Adipose tissue (tissue), 3 donors: ENCODE measurements around the gene MTRFR. TPM values are rescaled to one million over a fixed set of nuclear protein-coding genes. Genes with fewer than 3 reads are reported as not detected.
"Not testable (repeated sequence)": the region's sequence is repeated elsewhere in the genome, so short reads cannot be mapped to it uniquely, and the experiment has no call there.

Experiments
- H3K27ac ChIP-seq: one replicate; pipeline ENCODE4 v1.5.1; 2013; ENCODE audit warnings: low read depth, low read length
- WGBS, 3 donors: extraction: QIAGEN DNeasy Blood & Tissue Kit; methylation state at CpG; one replicate each; pipeline ENCODE4 v1.1.7; 2013; 5-methylcytosine and 5-hydroxymethylcytosine counted together
- polyA plus RNA-seq, 3 donors: library from polyadenylated mRNA; stranded (reverse); fragments of 200-250 nt; gene quantifications; one replicate each; pipeline ENCODE4 v1.2.3, GENCODE V29; 2013
- donor health status: healthy with polysubstance abuse.
- donor health status: Bipolar disorder and iron deficiency.
- donor health status: healthy.

Gene MTRFR
- polyA plus RNA-seq = 10 to 100 TPM in 1 of 3 donors, 1 to 10 TPM in 2; 3.5 to 11.4 (median 3.5) TPM

- peak within 1 kb of the TSS; percentile 11 for H3K27ac ChIP-seq
- 0 to 1% (median 0%) methylated on average over 65 to 66 of the region's 66 CpGs for WGBS, 3 donors
These were observed at the start of gene MTRFR, which contains the start of gene MPHOSPH9 for GRCh38 chr12:123232807-123233504. Gene MTRFR (plus strand): TSS chr12:123233436. CDS start chr12:123253675, 20,239 bp downstream. Gene MPHOSPH9 (minus strand): TSS chr12:123233141. CDS start chr12:123230364, 2,777 bp downstream.

- no peak overlapping the region for H3K27ac ChIP-seq
- WGBS, 3 donors = 95 to 96% (median 95%) methylated on average over 6 of the region's 6 CpGs
These were observed 45.6 kb upstream of the MTRFR start for GRCh38 chr12:123187637-123188036.

- WGBS, 3 donors = 87 to 93% (median 90%) methylated on average over 3 of the region's 3 CpGs
- no peak overlapping the region for H3K27ac ChIP-seq
These were observed 33.3 kb upstream of the MTRFR start for GRCh38 chr12:123199936-123200335.

- WGBS, 3 donors = 91 to 93% (median 92%) methylated on average over 7 of the region's 7 CpGs
- H3K27ac ChIP-seq = no peak overlapping the region
These were observed 32.8 kb upstream of the MTRFR start for GRCh38 chr12:123200414-123200813.

GRCh38 chr12:123206794-123207193 is 26.4 kb upstream of the MTRFR start:
- 70 to 90% (median 84%) methylated on average over 3 of the region's 3 CpGs for WGBS, 3 donors
- not testable (repeated sequence) for H3K27ac ChIP-seq

GRCh38 chr12:123207815-123208214 is 25.4 kb upstream of the MTRFR start:
- WGBS, 3 donors = 95 to 99% (median 97%) methylated on average over 7 of the region's 7 CpGs
- not testable (repeated sequence) for H3K27ac ChIP-seq

- no peak overlapping the region for H3K27ac ChIP-seq
- 67 to 94% (median 76%) methylated on average over 11 of the region's 11 CpGs for WGBS, 3 donors
These were observed 10.0 kb upstream of the MTRFR start for GRCh38 chr12:123223241-123223668.

GRCh38 chr12:123225443-123225842 is 7.8 kb upstream of the MTRFR start:
- WGBS, 3 donors = 90 to 93% (median 90%) methylated on average over 2 of the region's 2 CpGs
- H3K27ac ChIP-seq = no peak overlapping the region

- H3K27ac ChIP-seq = no peak overlapping the region
These were observed 5.5 kb upstream of the MTRFR start for GRCh38 chr12:123227581-123228258.

GRCh38 chr12:123229051-123229450 is 4.2 kb upstream of the MTRFR start:
- H3K27ac ChIP-seq = no peak overlapping the region
- WGBS, 3 donors = 47 to 87% (median 70%) methylated on average over 3 of the region's 3 CpGs

More at GRCh38 chr12:123227581-123228258, 5.5 kb upstream of the MTRFR start:
- WGBS, 3 donors = 62 to 70% (median 68%) methylated on average over 5 of the region's 5 CpGs

GRCh38 chr12:123231931-123232330 is 1.3 kb upstream of the MTRFR start:
- no peak overlapping the region for H3K27ac ChIP-seq
- WGBS, 3 donors = 23 to 27% (median 24%) methylated on average over 5 of the region's 5 CpGs

GRCh38 chr12:123232472-123232806 is 797 bp upstream of the MTRFR start:
- peak overlapping the region; percentile 11 for H3K27ac ChIP-seq
- WGBS, 3 donors = 0 to 1% (median 0%) methylated on average over 15 of the region's 15 CpGs

- H3K27ac ChIP-seq = no peak overlapping the region
- WGBS, 3 donors = 5 to 6% (median 6%) methylated on average over 42 of the region's 42 CpGs
These were observed 471 bp downstream of the MTRFR start for GRCh38 chr12:123233505-123234308.

- no peak overlapping the region for H3K27ac ChIP-seq
- WGBS, 3 donors = 54 to 58% (median 58%) methylated on average over 6 of the region's 6 CpGs
These were observed 4.6 kb downstream of the MTRFR start for GRCh38 chr12:123237646-123238329.

GRCh38 chr12:123238330-123238682 is 5.1 kb downstream of the MTRFR start:
- H3K27ac ChIP-seq = no peak overlapping the region
- WGBS, 3 donors = 53 to 62% (median 60%) methylated on average over 2 of the region's 2 CpGs

GRCh38 chr12:123238961-123239360 is 5.7 kb downstream of the MTRFR start:
- 87 to 91% (median 90%) methylated on average over 6 of the region's 6 CpGs for WGBS, 3 donors
- no peak overlapping the region for H3K27ac ChIP-seq

- WGBS, 3 donors = 32 to 69% (median 37%) methylated on average over 11 of the region's 11 CpGs
- no peak overlapping the region for H3K27ac ChIP-seq
These were observed 9.1 kb downstream of the MTRFR start for GRCh38 chr12:123242116-123242904.
